K562 (cell line): ENCODE data around the gene CAMK2B. TPM values are rescaled to one million over a fixed set of nuclear protein-coding genes. Genes with fewer than 3 reads are reported as not detected.

Experiments used
- ATAC-seq: fragments of 200-7000 bp; cut with Tn5 transposase; 3 replicates; pipeline ENCODE4 v1.9.1; 2020; ENCODE audit warnings: moderate library complexity
- BruUV-seq: library from RNA; stranded (reverse); fragments of 400-500 nt; replicated peaks from 2 replicates; lab custom pipeline; 2021; lab: Mats Ljungman, UMichigan
- CTCF ChIA-PET: fragments of 300-600 bp; formaldehyde crosslinking; extraction: SDS; loops from one replicate; lab custom pipeline; 2021; ENCODE audit warnings: low intra/inter-chr PET ratio; lab: Yijun Ruan, JAX
- POLR2A ChIA-PET: fragments of 300-600, 350-650 bp; sonication (Branson Sonifier 250); formaldehyde crosslinking; extraction: SDS; loops from one replicate; lab custom pipeline; 2021; ENCODE audit warnings: antibody characterized with exemption, inconsistent platforms; lab: Yijun Ruan, JAX
- DNase-seq, 4 experiments: peaks; one replicate each; pipeline versions ENCODE4 v3.0.0 to v3.0.0-alpha.2; 2011 to 2018; ENCODE audit warnings: low spot score in 3 of 4, mixed read lengths in 3 of 4; ENCODE audit errors: extremely low read depth in 1 of 4
- FAIRE-seq: peaks from 2 replicates; lab custom pipeline; 2011; peaks lifted over from hg19 to GRCh38; lab: Jason Lieb, UNC
- H2AFZ ChIP-seq: 2 replicates; pipeline ENCODE4 v1.6.0; 2011; ENCODE audit warnings: low read depth, low read length, control low read depth, inconsistent platforms
- H3K27ac ChIP-seq: fragments of 200-600 bp; 3 replicates; pipeline ENCODE4 v1.8.0; 2011; ENCODE audit warnings: low read depth, mild to moderate bottlenecking, control low read depth, inconsistent platforms, low read length, moderate library complexity, mixed read lengths; ENCODE audit errors: extremely low read depth
- H3K27me3 ChIP-seq, 2 experiments: fragments of 300-600 bp in 1 of 2; 2 replicates in 1 of 2; 3 replicates in 1 of 2; pipeline versions ENCODE4 v1.6.0 to v1.8.0; 2011; ENCODE audit warnings: inconsistent platforms in 2 of 2, low read length in 2 of 2, mild to moderate bottlenecking in 1 of 2, mixed read lengths in 1 of 2, moderate library complexity in 1 of 2; ENCODE audit not compliant: control insufficient read depth in 2 of 2, insufficient read depth in 2 of 2
- H3K36me3 ChIP-seq: fragments of 300-600 bp; 3 replicates; pipeline ENCODE4 v1.8.0; 2011; ENCODE audit warnings: mild to moderate bottlenecking, low read length, inconsistent platforms; ENCODE audit not compliant: control insufficient read depth, insufficient read depth
- H3K4me1 ChIP-seq, 2 experiments: fragments of 200-600 bp in 1 of 2; replicated peaks in 1 of 2; 2 replicates in 1 of 2; 3 replicates in 1 of 2; pipeline versions ENCODE4 v1.5.1 to v1.8.0; 2011; ENCODE audit warnings: inconsistent platforms in 2 of 2, low read length in 2 of 2, mild to moderate bottlenecking in 1 of 2, mixed read lengths in 1 of 2, moderate library complexity in 1 of 2; ENCODE audit not compliant: control insufficient read depth in 2 of 2, insufficient read depth in 2 of 2
- H3K4me2 ChIP-seq: 2 replicates; pipeline ENCODE4 v1.6.1; 2011; ENCODE audit warnings: low read length, control low read depth, inconsistent platforms, mixed read lengths; ENCODE audit not compliant: insufficient read depth
- H3K4me3 ChIP-seq: fragments of 200-600 bp; sonication (generic), shearing (Covaris generic); 2 replicates; pipeline ENCODE4 v1.5.1; 2016; ENCODE audit warnings: control low read depth, inconsistent platforms
- H3K79me2 ChIP-seq: fragments of 200-600 bp; 3 replicates; pipeline ENCODE4 v1.8.0; 2011; ENCODE audit warnings: low read length, inconsistent platforms; ENCODE audit not compliant: control insufficient read depth, insufficient read depth
- H3K9ac ChIP-seq, 2 experiments: 2 replicates each; pipeline versions ENCODE4 v1.6.0 to v1.6.1; 2011; ENCODE audit warnings: low read depth in 2 of 2, low read length in 2 of 2, control low read depth in 1 of 2, inconsistent platforms in 1 of 2, mild to moderate bottlenecking in 1 of 2, mixed read lengths in 1 of 2; ENCODE audit not compliant: insufficient read depth in 1 of 2
- H3K9me1 ChIP-seq: one replicate; pipeline ENCODE4 v1.6.0; 2011; ENCODE audit warnings: inconsistent platforms, mild to moderate bottlenecking, low read length, moderate library complexity; ENCODE audit not compliant: control insufficient read depth, insufficient read depth
- H3K9me3 ChIP-seq: replicated peaks from 2 replicates; pipeline ENCODE4 v1.5.1; 2011; ENCODE audit warnings: low read depth, low read length, inconsistent platforms; ENCODE audit not compliant: control insufficient read depth, insufficient read depth
- H4K20me1 ChIP-seq: replicated peaks from 2 replicates; pipeline ENCODE4 v1.6.1; 2011; ENCODE audit warnings: low read length, inconsistent platforms, mixed read lengths; ENCODE audit not compliant: control insufficient read depth, insufficient read depth
- CAMTA2 ChIP-seq: fragments of 250-450 bp; sonication (Bioruptor Pico); conservative IDR thresholded peaks from 2 replicates; pipeline ENCODE4 v1.5.1; 2022
- CBX5 ChIP-seq: IDR thresholded peaks from 2 replicates; pipeline ENCODE4 v1.6.1; 2014; ENCODE audit warnings: low read depth, borderline replicate concordance
- KLF10 ChIP-seq: fragments of 250-450 bp; sonication (Bioruptor Pico); IDR thresholded peaks from 2 replicates; pipeline ENCODE4 v1.6.1; 2021; ENCODE audit warnings: matching md5 sums
- SETDB1 ChIP-seq: IDR thresholded peaks from one replicate; pipeline ENCODE4 v1.6.1; 2012; ENCODE audit warnings: low read length, control low read depth, inconsistent platforms
- TCF3 ChIP-seq: sonication (generic); formaldehyde crosslinking; IDR thresholded peaks from 2 replicates; pipeline ENCODE4 v1.4.0; 2020; ENCODE audit warnings: mild to moderate bottlenecking, missing genetic modification reagents
- USF1 ChIP-seq: sonication (generic); formaldehyde crosslinking; IDR thresholded peaks from 2 replicates; pipeline ENCODE4 v1.9.0; 2022; ENCODE audit warnings: mild to moderate bottlenecking, missing genetic modification reagents
- ZC3H8 ChIP-seq: fragments of 450-650 bp; IDR thresholded peaks from 2 replicates; pipeline ENCODE4 v1.6.1; 2017
- ZNF124 ChIP-seq: sonication (generic); formaldehyde crosslinking; IDR thresholded peaks from 2 replicates; pipeline ENCODE4 v1.8.1; 2022; ENCODE audit warnings: missing genetic modification reagents
- ZNF175 ChIP-seq: fragments of 200-800 bp; sonication (Bioruptor generic); IDR thresholded peaks from 2 replicates; pipeline ENCODE4 v1.6.1; 2016; ENCODE audit warnings: low read depth, mild to moderate bottlenecking, missing genetic modification characterization, missing compliant biosample characterization
- ZNF232 ChIP-seq: sonication (generic); formaldehyde crosslinking; IDR thresholded peaks from 2 replicates; pipeline ENCODE4 v1.8.0; 2022; ENCODE audit warnings: mild to moderate bottlenecking, missing genetic modification reagents
- ZNF253 ChIP-seq: fragments of 250-450 bp; sonication (Bioruptor Pico); conservative IDR thresholded peaks from 2 replicates; pipeline ENCODE4 v1.6.1; 2021; ENCODE audit warnings: mild to moderate bottlenecking
- ZNF586 ChIP-seq: fragments of 450-650 bp; formaldehyde crosslinking; conservative IDR thresholded peaks from 2 replicates; pipeline ENCODE4 v1.4.0; 2020; ENCODE audit warnings: mild to moderate bottlenecking, moderate library complexity
- WGBS: fragments of 100-300 bp; shearing (Covaris generic); methylation state at CpG from one replicate; pipeline ENCODE4 v1.1.6; 2016; ENCODE audit warnings: low coverage, mixed read lengths; ENCODE audit not compliant: insufficient coverage; ENCODE audit errors: missing lambda C conversion rate; 5-methylcytosine and 5-hydroxymethylcytosine counted together
- in situ Hi-C: fragments of 300-500 bp; cut with MboI; formaldehyde crosslinking; loops from 4 replicates; pipeline ENCODE4 v1.15.0; 2018; ENCODE audit warnings: inconsistent platforms, mixed read lengths
- intact Hi-C: fragments of 100-400 bp; cut with micrococcal nuclease; formaldehyde crosslinking; loops from 2 replicates; pipeline ENCODE4 v1.14.2; 2022
- polyA plus RNA-seq, 8 experiments: library from polyadenylated mRNA; depleted of rRNA in 4 of 8; stranded (reverse) in 5 of 8; unstranded in 3 of 8; fragments of >200 nt; fragmentation: Nextera tagmentation in 2 of 8; fragmentation: Illumina TruSeq in 1 of 8; extraction: Ambion mirVana in 2 of 8; extraction: Trizol in 1 of 8; gene quantifications; 2 replicates each; pipeline versions ENCODE4 v1.2.1 to v1.2.3, GENCODE V29; 2011 to 2014; ENCODE audit warnings: inconsistent platforms in 1 of 8, missing spikeins in 1 of 8
- total RNA-seq, 7 experiments: library from RNA; depleted of rRNA in 6 of 7; stranded (reverse); fragments of >200 nt in 6 of 7; fragmentation: Illumina TruSeq in 2 of 7; extraction: Trizol in 2 of 7; gene quantifications; 2 replicates each; pipeline versions ENCODE4 v1.2.1 to v1.2.3, GENCODE V29; 2011 to 2021; ENCODE audit warnings: low replicate concordance in 1 of 7
- TF ChIP-seq, protein P1 (sequence below): sonication (generic); formaldehyde crosslinking; IDR thresholded peaks from 2 replicates; pipeline ENCODE4 v1.8.0; 2023; ENCODE audit warnings: mild to moderate bottlenecking, missing genetic modification reagents

The CAMK2B gene
- total and polyA plus RNA-seq, 9 of the 15 experiments (the other 6 are each of a cell fraction or from before 2014, with no cell fraction given), result 0.04 to 0.09 (median 0.05) TPM; not detected in 4

GRCh38 chr7:44240376-44240775 lies 85.0 kb downstream of the CAMK2B start:
- no peaks in the 10 kb centered on the region for H3K9me3 ChIP-seq
- H4K20me1 ChIP-seq, result peaks cover 8% of the 10 kb centered on the region; the same call in 1 of the 2 replicates
- no peak overlapping the region for H3K27ac ChIP-seq
- no TSS peak for BruUV-seq
- no peak for FAIRE-seq
- peaks cover 32 to 77% of the 10 kb centered on the region in 2 experiments for H3K27me3 ChIP-seq
- DNase-seq, result no peak
- no peaks in the 10 kb centered on the region for H3K79me2 ChIP-seq
- POLR2A ChIA-PET, result interaction anchor here (0.6 to 0.9 kb wide), 3 partner anchors 33 to 271 kb away, joined by 3 to 4 read pairs (median 3); no protein-coding TSS in a partner anchor
- in situ Hi-C loops (loop anchor here (10.0 kb wide), 1 partner anchor 234 kb away; no protein-coding TSS in a partner anchor), intact Hi-C loops (loop anchor here (5.0 kb wide), 2 partner anchors 132 to 327 kb away; no protein-coding TSS in a partner anchor)
- no peak overlapping the region for H3K4me3 ChIP-seq
- CTCF ChIA-PET, result no interaction called here
- peaks cover 0 to 52% of the 10 kb centered on the region in 2 experiments; a peak in 3 of 5 replicates for H3K4me1 ChIP-seq
- ATAC-seq, result no peak
- no peaks in the 10 kb centered on the region for H3K9me1 ChIP-seq
- peak overlapping the region in 1 of 2 experiments; percentile 26; a peak in 2 of 4 replicates for H3K9ac ChIP-seq
- TF ChIP-seq ZNF124, result no peak
- no peak for TF ChIP-seq ZNF232 (CRISPR knock-in tag)
- no peak for TF ChIP-seq ZNF175 (CRISPR knock-in tag)
- no peak for TF ChIP-seq ZNF586
- TF ChIP-seq SETDB1, result no peak
- TF ChIP-seq USF1 (CRISPR knock-in tag), result no peak
- no peak for TF ChIP-seq TCF3 (CRISPR knock-in tag)
- TF ChIP-seq KLF10 (CRISPR knock-in tag), result no peak
- TF ChIP-seq CAMTA2 (CRISPR knock-in tag), result no peak
- TF ChIP-seq, protein P1, sequence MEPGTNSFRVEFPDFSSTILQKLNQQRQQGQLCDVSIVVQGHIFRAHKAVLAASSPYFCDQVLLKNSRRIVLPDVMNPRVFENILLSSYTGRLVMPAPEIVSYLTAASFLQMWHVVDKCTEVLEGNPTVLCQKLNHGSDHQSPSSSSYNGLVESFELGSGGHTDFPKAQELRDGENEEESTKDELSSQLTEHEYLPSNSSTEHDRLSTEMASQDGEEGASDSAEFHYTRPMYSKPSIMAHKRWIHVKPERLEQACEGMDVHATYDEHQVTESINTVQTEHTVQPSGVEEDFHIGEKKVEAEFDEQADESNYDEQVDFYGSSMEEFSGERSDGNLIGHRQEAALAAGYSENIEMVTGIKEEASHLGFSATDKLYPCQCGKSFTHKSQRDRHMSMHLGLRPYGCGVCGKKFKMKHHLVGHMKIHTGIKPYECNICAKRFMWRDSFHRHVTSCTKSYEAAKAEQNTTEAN (CRISPR knock-in tag), result no peak
- no peak for TF ChIP-seq CBX5
- no peak for TF ChIP-seq ZNF253 (CRISPR knock-in tag)
- TF ChIP-seq ZC3H8, result no peak
- no peaks in the 10 kb centered on the region for H3K36me3 ChIP-seq
- peak overlapping the region; percentile 94 for H2AFZ ChIP-seq
- 5% methylated on average over 10 of the region's 16 CpGs for WGBS
- no peak overlapping the region; the same call in 1 of the 2 replicates for H3K4me2 ChIP-seq
